GM12864 (cell line): Measurements from ENCODE around the gene EHF.

Experiments used
- DNase-seq: peaks from one replicate; pipeline ENCODE4 v3.0.0-alpha.2; 2011; ENCODE audit warnings: low read depth
- H3K4me3 ChIP-seq: 2 replicates; pipeline ENCODE4 v1.5.1; 2011; ENCODE audit warnings: mild to moderate bottlenecking, low read depth, low read length, control low read depth
- TF ChIP-seq, protein P1 (sequence below): IDR thresholded peaks from 2 replicates; pipeline ENCODE4 v1.5.1; 2011; ENCODE audit warnings: low read depth, mild to moderate bottlenecking, moderate library complexity, low read length, control low read depth, inconsistent platforms; ENCODE audit errors: missing control alignments

EHF gene

GRCh38 chr11:34671946-34672345, 51.1 kb downstream of the EHF start:
- DNase-seq = no peak

DNA sequence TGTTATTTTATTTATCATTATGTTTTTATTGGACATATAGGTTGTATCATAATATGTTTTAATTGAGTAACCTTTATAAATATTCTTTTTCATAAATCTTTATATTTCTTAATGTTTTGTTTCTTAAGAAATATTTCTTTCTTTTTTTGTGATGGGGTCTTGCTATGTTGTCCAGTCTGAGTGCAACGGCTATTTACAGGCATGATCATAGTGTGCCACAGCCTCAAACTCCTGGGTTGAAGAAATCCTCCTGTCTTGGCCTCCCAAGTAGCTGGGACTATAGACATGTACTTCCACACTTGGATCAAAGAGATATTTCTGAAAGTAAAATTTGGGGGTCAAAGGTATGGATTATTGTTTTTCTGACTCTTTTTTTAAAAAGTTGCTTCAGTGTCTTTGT, 53.1 kb downstream of the EHF start:
- DNase-seq = no peak
- H3K4me3 ChIP-seq = no peak overlapping the region
- TF ChIP-seq, protein P1, sequence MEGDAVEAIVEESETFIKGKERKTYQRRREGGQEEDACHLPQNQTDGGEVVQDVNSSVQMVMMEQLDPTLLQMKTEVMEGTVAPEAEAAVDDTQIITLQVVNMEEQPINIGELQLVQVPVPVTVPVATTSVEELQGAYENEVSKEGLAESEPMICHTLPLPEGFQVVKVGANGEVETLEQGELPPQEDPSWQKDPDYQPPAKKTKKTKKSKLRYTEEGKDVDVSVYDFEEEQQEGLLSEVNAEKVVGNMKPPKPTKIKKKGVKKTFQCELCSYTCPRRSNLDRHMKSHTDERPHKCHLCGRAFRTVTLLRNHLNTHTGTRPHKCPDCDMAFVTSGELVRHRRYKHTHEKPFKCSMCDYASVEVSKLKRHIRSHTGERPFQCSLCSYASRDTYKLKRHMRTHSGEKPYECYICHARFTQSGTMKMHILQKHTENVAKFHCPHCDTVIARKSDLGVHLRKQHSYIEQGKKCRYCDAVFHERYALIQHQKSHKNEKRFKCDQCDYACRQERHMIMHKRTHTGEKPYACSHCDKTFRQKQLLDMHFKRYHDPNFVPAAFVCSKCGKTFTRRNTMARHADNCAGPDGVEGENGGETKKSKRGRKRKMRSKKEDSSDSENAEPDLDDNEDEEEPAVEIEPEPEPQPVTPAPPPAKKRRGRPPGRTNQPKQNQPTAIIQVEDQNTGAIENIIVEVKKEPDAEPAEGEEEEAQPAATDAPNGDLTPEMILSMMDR = no peak

More at GRCh38 chr11:34671946-34672345, 51.1 kb downstream of the EHF start:
- H3K4me3 ChIP-seq = no peak overlapping the region
- TF ChIP-seq, protein P1 = no peak

DNA sequence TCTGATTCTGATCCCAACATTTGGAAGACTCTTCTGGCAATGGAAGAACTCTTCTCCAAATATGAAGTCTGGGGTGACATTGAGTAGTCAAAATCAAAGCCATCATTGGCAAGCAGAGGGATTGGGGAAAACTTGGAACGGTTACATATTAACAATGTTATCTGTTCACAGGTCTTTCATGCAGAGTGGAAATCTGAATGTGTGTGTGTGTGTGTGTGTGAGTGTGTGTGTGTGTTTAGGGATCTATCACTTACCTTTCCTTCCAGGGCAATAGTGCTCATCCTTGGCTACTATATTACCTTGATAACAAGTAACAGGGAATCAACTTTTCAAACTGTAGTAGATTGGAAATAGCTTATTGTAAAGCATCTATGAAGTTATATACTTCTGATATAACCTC, 55.3 kb downstream of the EHF start:
- H3K4me3 ChIP-seq = no peak overlapping the region
- DNase-seq = no peak
- TF ChIP-seq, protein P1 = no peak

GRCh38 chr11:34679681-34680080, 58.8 kb downstream of the EHF start:
- DNase-seq = no peak
- H3K4me3 ChIP-seq = no peak overlapping the region
- TF ChIP-seq, protein P1 = no peak

DNA sequence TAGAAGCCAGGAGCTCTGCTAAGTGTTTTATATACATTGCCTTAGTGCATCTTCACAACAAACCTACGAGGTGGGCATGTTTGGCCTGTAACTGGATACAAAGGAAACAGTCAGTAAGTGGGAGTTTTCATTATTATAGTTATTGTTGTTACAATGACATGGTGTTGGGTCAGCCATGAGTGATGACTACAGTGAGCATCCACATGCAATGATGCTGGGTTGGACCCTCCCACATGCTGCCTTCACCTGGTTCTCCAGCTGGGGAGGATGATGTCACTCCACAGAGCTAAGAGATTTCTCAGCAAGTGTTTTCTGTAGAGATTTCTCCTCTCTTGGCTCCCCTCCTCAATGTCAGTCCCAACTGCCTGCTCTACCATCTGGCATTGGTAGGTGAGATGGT, 59.3 kb downstream of the EHF start:
- TF ChIP-seq, protein P1 = no peak
- no peak overlapping the region for H3K4me3 ChIP-seq
- DNase-seq = no peak

DNA sequence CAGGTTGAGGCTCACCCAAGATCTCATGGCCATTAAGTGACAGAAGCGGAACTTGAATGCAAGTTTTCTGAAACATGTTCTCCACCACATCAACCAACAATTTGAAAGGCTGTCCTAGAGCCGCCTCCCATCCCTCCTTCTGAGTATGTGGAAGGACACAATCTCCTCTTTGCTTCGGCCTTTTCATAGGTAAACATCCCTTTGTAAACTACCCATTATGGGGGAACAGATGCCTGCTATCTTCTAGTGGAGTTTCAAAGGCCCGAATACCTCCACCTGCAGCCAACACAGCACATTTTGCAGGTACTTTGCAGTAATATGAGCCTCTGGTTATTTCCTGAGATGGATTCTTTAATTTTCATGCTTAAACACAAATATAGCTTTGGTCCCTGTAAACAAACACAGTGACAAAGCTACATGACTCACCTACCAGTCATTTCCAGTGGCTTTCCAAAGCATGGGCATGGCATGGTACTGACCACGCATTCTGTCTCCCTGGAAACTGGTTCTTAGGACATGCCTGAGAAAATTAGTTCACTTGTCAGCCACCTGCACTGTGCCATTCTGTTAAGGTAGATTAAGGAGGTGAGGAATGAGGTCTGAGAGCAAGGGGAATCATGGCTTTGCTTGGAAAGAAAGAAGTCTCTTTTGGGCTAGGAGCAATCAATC, 60.2 kb downstream of the EHF start:
- H3K4me3 ChIP-seq = no peak overlapping the region
- DNase-seq = no peak
- TF ChIP-seq, protein P1 = no peak

DNA sequence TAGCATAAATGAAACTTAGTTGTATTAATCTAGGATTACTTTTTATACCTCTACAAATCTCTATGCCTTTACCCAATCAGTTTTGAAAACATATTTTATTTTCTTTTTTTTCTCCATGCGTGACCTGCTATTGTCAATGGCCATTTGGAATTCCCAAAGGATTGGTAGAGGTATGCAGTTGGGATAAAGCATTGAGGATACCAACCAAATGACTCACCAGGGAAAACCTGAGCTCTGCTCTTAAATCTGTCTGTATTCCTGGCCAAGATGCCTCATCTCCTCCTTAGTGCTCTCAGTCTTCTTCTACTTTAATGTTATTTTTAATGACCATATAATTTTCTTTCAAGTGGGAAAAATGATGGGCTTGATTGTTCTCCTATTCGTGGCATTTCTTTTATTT, 61.9 kb downstream of the EHF start:
- no peak overlapping the region for H3K4me3 ChIP-seq
- TF ChIP-seq, protein P1 = no peak
- no peak for DNase-seq
